Stimulated activated CD4-positive, alpha-beta T cell treated with anti-CD3 and anti-CD28 coated beads, Interleukin-12 subunit alpha, Interleukin-12 subunit beta, amount 100 ng/mL, for 4 hours (primary cell): ENCODE results near the gene ZMAT3.

Experiments
- DNase-seq: peaks from one replicate; pipeline ENCODE4 v3.0.0-alpha.2; 2020

Gene ZMAT3

GRCh38 chr3:179018808-179019207, 52.8 kb downstream of the ZMAT3 start:
- no peak for DNase-seq

GRCh38 chr3:179016979-179017670, 54.5 kb downstream of the ZMAT3 start:
- DNase-seq: no peak

DNA sequence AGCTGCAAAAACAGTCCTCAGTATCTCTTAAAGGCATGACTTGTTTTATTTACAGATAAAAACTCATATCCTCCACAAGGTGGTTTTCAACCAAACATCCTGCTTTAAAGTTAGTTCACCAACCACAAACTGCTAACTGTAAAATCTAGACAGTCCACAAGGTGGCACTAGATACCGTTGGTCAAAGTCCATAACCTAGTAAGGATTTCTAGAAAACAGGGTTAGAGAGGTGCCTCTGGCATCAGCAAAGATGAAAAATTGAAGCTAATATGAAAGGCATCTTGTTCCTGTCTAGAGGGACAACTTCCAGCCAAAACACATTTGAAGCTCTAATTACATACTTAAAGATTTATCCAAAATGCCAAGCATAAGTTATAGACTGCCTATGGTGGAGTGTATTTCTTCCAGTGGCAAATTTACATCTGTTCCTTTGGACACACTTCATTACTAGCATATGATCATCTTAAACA, 56.0 kb downstream of the ZMAT3 start:
- no peak for DNase-seq

GRCh38 chr3:179005706-179006105, 65.9 kb downstream of the ZMAT3 start:
- DNase-seq: no peak

DNA sequence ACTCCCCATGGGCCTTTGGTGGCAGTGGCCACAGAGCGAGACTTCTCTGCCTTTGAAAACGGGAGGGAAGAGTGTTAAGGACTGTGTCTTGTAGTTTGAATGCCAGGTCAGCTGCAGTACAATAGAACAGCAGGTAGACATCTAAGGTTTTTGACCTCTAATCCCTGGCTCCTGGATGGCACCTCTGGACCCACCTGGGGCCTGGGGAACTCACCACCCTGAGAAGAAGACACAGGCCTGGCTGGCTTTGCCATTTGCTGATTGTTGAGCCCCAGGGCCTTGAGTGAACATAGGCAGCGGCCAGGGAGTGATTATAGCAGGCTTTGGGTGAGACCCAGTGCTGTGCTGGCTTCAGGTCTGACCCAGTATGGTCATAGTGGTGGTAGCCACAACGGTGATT, 66.4 kb downstream of the ZMAT3 start:
- DNase-seq: no peak

DNA sequence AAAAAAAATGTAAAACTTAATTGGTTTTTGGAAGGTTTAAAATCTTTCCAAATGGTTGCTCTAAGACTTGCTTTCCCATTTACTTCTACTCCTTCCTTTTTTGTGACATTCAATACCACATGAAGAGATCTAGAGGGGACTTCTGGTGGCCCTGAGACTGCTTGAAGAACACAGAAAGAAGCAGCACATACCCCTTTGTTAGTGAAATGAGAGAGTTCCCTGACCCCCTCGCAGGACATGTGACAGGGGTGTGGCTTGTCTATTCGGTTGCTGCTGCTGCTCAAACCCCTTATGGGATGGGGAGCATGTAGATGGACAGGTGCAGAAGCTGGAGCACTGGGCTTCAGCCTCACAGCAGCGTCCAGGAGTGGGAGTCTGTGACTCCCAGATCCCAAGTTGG, 71.0 kb downstream of the ZMAT3 start:
- DNase-seq: no peak

DNA sequence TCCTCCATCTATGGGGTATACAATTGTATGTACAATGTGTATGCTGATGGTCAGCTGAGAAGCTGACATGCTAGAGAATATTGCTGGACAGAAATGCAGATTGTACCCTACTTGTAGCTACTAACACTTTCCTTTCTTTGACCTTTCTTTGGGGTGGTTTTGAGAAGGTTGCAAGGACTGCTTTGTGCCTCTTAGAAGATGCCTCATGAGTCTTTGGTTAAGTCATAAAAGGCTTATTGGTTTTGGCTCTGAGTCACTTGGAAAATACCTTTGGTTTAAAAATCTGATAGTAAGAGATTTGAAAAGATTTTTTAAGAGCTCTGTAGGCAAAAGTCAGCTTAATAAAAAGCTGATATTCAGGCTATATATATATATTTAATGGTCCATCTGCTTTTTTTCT, 71.5 kb downstream of the ZMAT3 start:
- DNase-seq: no peak

GRCh38 chr3:178996399-178996798, 75.2 kb downstream of the ZMAT3 start:
- no peak for DNase-seq

DNA sequence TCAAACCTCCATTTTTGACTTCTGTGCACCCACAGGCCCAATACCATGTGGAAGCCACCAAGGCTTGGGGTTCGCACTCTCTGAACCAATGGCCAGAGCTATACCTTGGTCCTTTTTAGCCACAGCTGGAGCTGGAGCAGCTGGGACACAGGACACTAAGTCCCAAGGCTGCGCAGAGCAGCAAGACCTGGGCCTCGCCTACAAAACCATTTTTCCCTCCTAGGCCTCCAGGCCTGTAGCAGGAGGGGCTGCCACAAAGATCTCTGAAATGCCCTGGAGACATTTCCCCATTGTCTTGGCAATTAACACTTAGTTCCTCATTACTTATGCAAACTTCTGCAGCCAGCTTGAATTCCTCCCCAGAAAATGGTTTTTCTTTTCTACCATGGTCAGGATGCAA, 81.3 kb downstream of the ZMAT3 start:
- DNase-seq: no peak

- DNase-seq: no peak
Measured at GRCh38 chr3:178989821-178990220, 81.8 kb downstream of the ZMAT3 start.

GRCh38 chr3:178987745-178988144, 83.9 kb downstream of the ZMAT3 start:
- DNase-seq: no peak

DNA sequence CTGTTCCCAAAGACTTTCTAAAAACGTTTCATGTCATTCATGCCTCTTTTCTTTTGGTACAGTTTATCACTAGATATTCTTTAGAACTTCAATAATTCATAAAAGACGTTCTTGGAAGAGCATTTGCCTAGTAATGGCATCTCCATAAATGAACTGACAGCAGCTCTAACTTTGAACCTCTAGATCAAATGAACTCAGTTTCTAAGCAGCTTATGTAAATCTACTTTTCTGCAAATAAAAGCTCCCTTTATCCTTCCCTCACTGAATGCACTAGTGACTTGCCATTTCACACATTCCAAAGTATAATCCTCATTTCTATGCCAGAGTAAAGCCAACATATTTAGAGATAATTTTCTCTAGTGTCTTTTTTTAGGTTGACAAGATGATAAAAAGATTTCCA, 85.2 kb downstream of the ZMAT3 start:
- no peak for DNase-seq

GRCh38 chr3:178982137-178982536, 89.5 kb downstream of the ZMAT3 start:
- no peak for DNase-seq

- no peak for DNase-seq
Measured at GRCh38 chr3:178975320-178975719, 96.3 kb downstream of the ZMAT3 start.

DNA sequence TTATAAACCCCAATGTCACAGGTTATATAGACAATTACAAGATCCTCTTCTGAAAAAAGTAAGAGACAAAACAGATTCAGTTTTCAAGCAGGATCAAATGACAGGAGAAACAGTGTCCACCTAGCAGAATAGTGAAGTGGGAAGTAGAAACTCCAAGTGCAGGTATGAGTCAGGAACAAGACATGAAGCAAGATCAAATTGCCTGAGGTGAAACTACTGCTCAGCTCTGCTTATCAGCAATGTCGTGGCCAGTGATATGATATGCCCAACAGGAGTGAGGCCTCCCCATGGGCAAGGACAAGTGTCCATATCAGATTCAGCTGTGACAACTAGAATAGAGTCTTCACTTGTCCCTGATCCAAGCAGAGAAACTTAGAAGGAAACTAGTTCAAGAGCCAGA, 100.0 kb downstream of the ZMAT3 start:
- no peak for DNase-seq

DNA sequence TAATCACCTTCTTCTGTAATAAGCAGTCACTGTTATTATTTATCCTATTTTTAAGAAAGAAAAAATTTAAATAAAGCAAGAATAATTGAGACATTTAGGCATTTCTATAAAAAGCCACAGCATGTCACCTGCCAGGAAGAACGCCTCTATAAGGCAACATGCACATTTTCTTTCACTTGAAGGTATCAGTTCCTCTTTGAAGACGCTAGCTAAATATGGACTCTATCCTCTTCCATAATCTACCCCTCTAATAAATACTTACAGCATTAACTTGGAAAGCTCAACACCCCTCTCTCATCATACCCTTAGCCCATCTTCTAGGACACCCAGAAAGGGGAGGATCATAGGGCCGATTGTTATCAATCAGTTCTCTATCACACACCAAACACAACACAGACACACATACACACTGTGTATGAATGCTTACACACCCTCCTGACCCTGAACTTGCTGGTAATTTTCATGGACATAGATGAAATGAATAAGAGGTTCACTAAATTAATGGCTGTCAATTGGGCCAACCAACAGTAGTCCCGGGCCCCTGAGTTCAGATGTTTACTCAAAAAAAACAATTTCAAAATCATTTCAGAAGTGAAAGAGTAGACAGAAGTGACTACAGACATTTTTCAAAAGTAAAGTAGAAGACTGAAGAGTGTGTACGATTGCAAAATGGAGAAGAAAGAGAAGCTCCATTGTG, 102.5 kb downstream of the ZMAT3 start:
- DNase-seq: no peak
